ENCODE measurements around the gene VSTM2B.

VSTM2B gene

GRCh38 chr19:29528946-29529645 is 3.3 kb downstream of the VSTM2B start:
- DNase-seq: no peak
- H3K4me3 Mint-ChIP-seq: peak overlapping the region; percentile 84
- no peak for TF ChIP-seq CTCF (IDR thresholded peaks at IDR 0.05)
- no peak overlapping the region for H3K27ac Mint-ChIP-seq
- H3K4me1 Mint-ChIP-seq: peaks cover 23% of the 10 kb centered on the region
- H3K36me3 Mint-ChIP-seq (ENCODE audit: low read depth): peaks cover 25% of the 10 kb centered on the region
- H3K27me3 Mint-ChIP-seq (ENCODE audit: low read depth, poor library complexity): peaks cover 87% of the 10 kb centered on the region
- H3K9me3 Mint-ChIP-seq: peaks cover 4% of the 10 kb centered on the region

- Mint-ChIP-seq H3K36me3 (ENCODE audit: low read depth) (peaks cover 25% of the 10 kb centered on the region), H3K4me1 (peaks cover 23% of the 10 kb centered on the region), H3K27ac (no peak overlapping the region), H3K27me3 (ENCODE audit: low read depth, poor library complexity) (peaks cover 84% of the 10 kb centered on the region), H3K4me3 (peak overlapping the region; percentile 84), H3K9me3 (peaks cover 4% of the 10 kb centered on the region)
- no peak for TF ChIP-seq CTCF (IDR thresholded peaks at IDR 0.05)
- DNase-seq: peak; percentile 69
These were observed 4.1 kb downstream of the VSTM2B start for GRCh38 chr19:29529646-29530539.

GRCh38 chr19:29530540-29531457 is 5.0 kb downstream of the VSTM2B start:
- H3K4me3 Mint-ChIP-seq: peak overlapping the region; percentile 72

GRCh38 chr19:29531458-29532025 is 5.7 kb downstream of the VSTM2B start:
- Mint-ChIP-seq H3K36me3 (ENCODE audit: low read depth) (peaks cover 27% of the 10 kb centered on the region), H3K4me3 (peak overlapping the region; percentile 8), H3K27me3 (ENCODE audit: low read depth, poor library complexity) (peaks cover 87% of the 10 kb centered on the region), H3K9me3 (peaks cover 4% of the 10 kb centered on the region), H3K27ac (no peak overlapping the region), H3K4me1 (peaks cover 25% of the 10 kb centered on the region)
- no peak for DNase-seq
- no peak for TF ChIP-seq CTCF (IDR thresholded peaks at IDR 0.05)

More at GRCh38 chr19:29530540-29531457, 5.0 kb downstream of the VSTM2B start:
- Mint-ChIP-seq H3K36me3 (ENCODE audit: low read depth) (peaks cover 25% of the 10 kb centered on the region), H3K4me1 (peaks cover 23% of the 10 kb centered on the region), H3K27me3 (ENCODE audit: low read depth, poor library complexity) (peaks cover 87% of the 10 kb centered on the region), H3K27ac (no peak overlapping the region), H3K9me3 (peaks cover 4% of the 10 kb centered on the region)
- no peak for TF ChIP-seq CTCF (IDR thresholded peaks at IDR 0.05)
- DNase-seq: no peak

- no peak overlapping the region for H3K27ac Mint-ChIP-seq
- DNase-seq: no peak
- no peak for TF ChIP-seq CTCF (IDR thresholded peaks at IDR 0.05)
- H3K4me3 Mint-ChIP-seq: no peak overlapping the region
- peaks cover 4% of the 10 kb centered on the region for H3K9me3 Mint-ChIP-seq
- H3K27me3 Mint-ChIP-seq (ENCODE audit: low read depth, poor library complexity): peaks cover 85% of the 10 kb centered on the region
- H3K4me1 Mint-ChIP-seq: peaks cover 31% of the 10 kb centered on the region
- H3K36me3 Mint-ChIP-seq (ENCODE audit: low read depth): peaks cover 28% of the 10 kb centered on the region
These were observed 6.3 kb downstream of the VSTM2B start for GRCh38 chr19:29532097-29532496.
